ENCODE data around the gene SGSM2. TPM values are rescaled to one million over a fixed set of nuclear protein-coding genes. Genes with fewer than 3 reads are reported as not detected.
A peak's percentile ranks its signal among the peaks of the same experiment; 100 is the strongest.

Gene SGSM2
- total RNA-seq, 4 donors from 2014 or later: 31.5 to 93.3 (median 63.7) TPM

- no peak for DNase-seq (ENCODE audit: low spot score in 2 of 2)
- H3K27me3 ChIP-seq: no peaks in the 10 kb centered on the region
- H3K4me3 ChIP-seq: no peak overlapping the region
- TF ChIP-seq EP300 (IDR thresholded peaks at IDR 0.05): no peak
- TF ChIP-seq CTCF (IDR thresholded peaks at IDR 0.05): no peak
- no peak for TF ChIP-seq POLR2A (IDR thresholded peaks at IDR 0.05)
- H3K27ac ChIP-seq: no peak overlapping the region
- H3K9me3 ChIP-seq: no peaks in the 10 kb centered on the region
- no peaks in the 10 kb centered on the region for H3K4me1 ChIP-seq
- H3K36me3 ChIP-seq: peaks cover 0 to 99% (median 13%) of the 10 kb centered on the region in 3 donors
- WGBS, 2 donors: 83 to 87% methylated on average over 16 to 19 of the region's 19 CpGs
These were observed 38.1 kb downstream of the SGSM2 start for GRCh38 chr17:2375406-2375805.

DNA sequence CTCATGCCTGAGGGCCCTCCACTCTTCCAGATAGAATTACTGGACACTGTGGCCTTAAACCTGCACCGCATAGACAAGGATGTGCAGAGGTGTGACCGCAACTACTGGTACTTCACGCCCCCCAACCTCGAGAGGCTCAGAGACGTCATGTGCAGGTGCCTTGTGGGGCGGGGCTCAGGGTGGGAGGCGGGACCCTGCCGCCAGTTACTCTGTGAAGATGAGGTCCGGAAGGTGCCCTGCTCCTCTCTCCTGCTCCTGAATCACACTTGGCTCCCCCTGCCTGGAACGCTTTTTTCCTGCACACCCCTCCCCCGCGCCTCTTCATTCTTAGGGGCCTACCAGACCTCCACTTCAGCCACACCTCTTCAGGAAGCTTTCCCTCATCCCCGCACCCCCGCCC is 38.8 kb downstream of the SGSM2 start:
- peaks cover 0 to 99% (median 13%) of the 10 kb centered on the region in 3 donors for H3K36me3 ChIP-seq
- WGBS, 2 donors: 89% methylated on average over 14 of the region's 14 CpGs
- no peak overlapping the region for H3K4me3 ChIP-seq
- H3K4me1 ChIP-seq: peaks cover 0 to 4% (median 0%) of the 10 kb centered on the region in 4 donors
- TF ChIP-seq CTCF (IDR thresholded peaks at IDR 0.05) (no peak), EP300 (IDR thresholded peaks at IDR 0.05) (no peak), POLR2A (IDR thresholded peaks at IDR 0.05) (no peak)
- no peak overlapping the region for H3K27ac ChIP-seq
- no peaks in the 10 kb centered on the region for H3K27me3 ChIP-seq
- no peaks in the 10 kb centered on the region for H3K9me3 ChIP-seq
- DNase-seq (ENCODE audit: low spot score in 2 of 2): no peak

DNA sequence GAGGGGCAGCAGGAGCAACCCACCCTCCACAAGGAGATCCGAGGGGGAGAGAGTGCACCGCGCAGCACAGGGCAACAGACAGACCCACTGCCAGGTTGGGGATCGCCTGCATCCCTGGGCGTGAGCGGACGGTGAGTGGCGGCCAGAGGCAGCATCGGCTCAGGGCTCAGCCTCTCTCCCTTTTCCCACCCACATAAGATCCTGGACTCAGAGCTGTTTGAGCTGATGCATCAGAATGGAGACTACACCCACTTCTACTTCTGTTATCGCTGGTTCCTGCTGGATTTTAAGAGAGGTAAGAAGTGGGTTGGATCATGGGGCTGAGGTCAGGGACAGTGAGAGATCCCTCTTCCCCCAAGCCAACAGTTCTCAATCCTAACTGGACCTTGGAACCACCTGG is 40.4 kb downstream of the SGSM2 start:
- 80 to 89% methylated on average over 10 of the region's 10 CpGs for WGBS, 2 donors
- H3K4me3 ChIP-seq: no peak overlapping the region

DNA sequence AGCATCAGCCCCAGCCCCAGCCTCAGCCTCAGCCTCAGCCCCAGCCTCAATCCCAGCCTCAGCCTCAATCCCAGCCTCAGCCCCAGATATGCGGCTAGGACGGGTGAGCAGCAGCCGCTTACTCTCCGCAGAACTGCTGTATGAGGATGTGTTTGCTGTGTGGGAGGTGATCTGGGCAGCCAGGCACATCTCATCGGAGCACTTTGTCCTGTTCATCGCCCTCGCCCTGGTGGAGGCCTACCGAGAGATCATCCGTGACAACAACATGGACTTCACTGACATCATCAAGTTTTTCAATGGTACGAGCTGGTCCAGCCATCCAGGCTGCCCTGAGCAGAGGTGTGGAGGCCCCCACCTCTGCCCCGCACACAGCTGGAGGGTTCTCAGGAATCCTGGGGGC is 41.6 kb downstream of the SGSM2 start:
- WGBS, 2 donors: 86 to 88% methylated on average over 11 of the region's 11 CpGs
- H3K27ac ChIP-seq: no peak overlapping the region
- TF ChIP-seq POLR2A (IDR thresholded peaks at IDR 0.05) (no peak), CTCF (IDR thresholded peaks at IDR 0.05) (no peak), EP300 (IDR thresholded peaks at IDR 0.05) (no peak)
- H3K9me3 ChIP-seq: no peaks in the 10 kb centered on the region
- no peak for DNase-seq (ENCODE audit: low spot score in 2 of 2)
- no peak overlapping the region for H3K4me3 ChIP-seq
- peaks cover 0 to 79% (median 13%) of the 10 kb centered on the region in 3 donors for H3K36me3 ChIP-seq
- H3K4me1 ChIP-seq: peaks cover 0 to 23% (median 3%) of the 10 kb centered on the region in 4 donors
- no peaks in the 10 kb centered on the region for H3K27me3 ChIP-seq

More for the DNA sequence above, 40.4 kb downstream of the SGSM2 start:
- H3K27me3 ChIP-seq: no peaks in the 10 kb centered on the region
- H3K36me3 ChIP-seq: peaks cover 0 to 92% (median 13%) of the 10 kb centered on the region in 3 donors
- H3K4me1 ChIP-seq: peaks cover 0 to 14% (median 2%) of the 10 kb centered on the region in 4 donors
- no peaks in the 10 kb centered on the region for H3K9me3 ChIP-seq
- no peak for TF ChIP-seq POLR2A (IDR thresholded peaks at IDR 0.05)
- TF ChIP-seq EP300 (IDR thresholded peaks at IDR 0.05): no peak
- no peak for TF ChIP-seq CTCF (IDR thresholded peaks at IDR 0.05)
- no peak overlapping the region for H3K27ac ChIP-seq
- no peak for DNase-seq (ENCODE audit: low spot score in 2 of 2)

- H3K36me3 ChIP-seq: peaks cover 0 to 72% (median 13%) of the 10 kb centered on the region in 3 donors
- H3K27ac ChIP-seq: peak overlapping the region in 1 of 4 donors; percentile 5
- H3K27me3 ChIP-seq: no peaks in the 10 kb centered on the region
- H3K9me3 ChIP-seq: no peaks in the 10 kb centered on the region
- WGBS, 2 donors: 81 to 89% methylated on average over 15 to 23 of the region's 25 CpGs
- TF ChIP-seq POLR2A (IDR thresholded peaks at IDR 0.05) (no peak), EP300 (IDR thresholded peaks at IDR 0.05) (no peak), CTCF (IDR thresholded peaks at IDR 0.05) (no peak)
- H3K4me1 ChIP-seq: peaks cover 0 to 25% (median 3%) of the 10 kb centered on the region in 4 donors
- no peak for DNase-seq (ENCODE audit: low spot score in 2 of 2)
- H3K4me3 ChIP-seq: no peak overlapping the region
These were observed 42.4 kb downstream of the SGSM2 start for GRCh38 chr17:2379489-2380225.

All from tibial nerve (tissue), 4 donors.